ENCODE measurements around the gene NDST4.

The NDST4 gene

GRCh38 chr4:114807759-114808404, 305.5 kb downstream of the NDST4 start:
- no peak overlapping the region for H3K4me3 ChIP-seq (ENCODE audit: low read depth in 1 of 2, low read length in 2 of 2)
- H3K4me2 ChIP-seq (ENCODE audit: insufficient read depth, low read length): no peak overlapping the region
- DNase-seq (peak; percentile 52), ATAC-seq (ENCODE audit: insufficient read depth, low read depth) (peak; percentile 97)
- H3K27me3 ChIP-seq (ENCODE audit: insufficient read depth, low read length, poor library complexity): no peaks in the 10 kb centered on the region
- H4K20me1 ChIP-seq (ENCODE audit: insufficient read depth, low read length): no peaks in the 10 kb centered on the region
- H3K4me1 ChIP-seq (ENCODE audit: insufficient read depth, low read length): no peaks in the 10 kb centered on the region
- no peaks in the 10 kb centered on the region for H3K9me3 ChIP-seq (ENCODE audit: insufficient read depth, low read length, severe bottlenecking)
- no peaks in the 10 kb centered on the region for H3K79me2 ChIP-seq (ENCODE audit: insufficient read depth, low read length)
- H2AFZ ChIP-seq (ENCODE audit: low read depth, low read length): no peak overlapping the region
- H3K36me3 ChIP-seq (ENCODE audit: insufficient read depth, low read length): no peaks in the 10 kb centered on the region
- no peak overlapping the region for H3K27ac ChIP-seq (ENCODE audit: low read length)
- TF ChIP-seq CTCF (IDR thresholded peaks at IDR 0.05; ENCODE audit: borderline replicate concordance, extremely low read depth, low read length, poor library complexity, severe bottlenecking) (peak; percentile 94), EZH2 (IDR thresholded peaks at IDR 0.05; ENCODE audit: borderline replicate concordance, low read depth, low read length, severe bottlenecking) (no peak)
- no peak overlapping the region for H3K9ac ChIP-seq (ENCODE audit: low read depth, low read length)

GRCh38 chr4:114807357-114807756, 306.1 kb downstream of the NDST4 start:
- Histone ChIP-seq H3K9ac (ENCODE audit: low read depth, low read length) (no peak overlapping the region), H3K27me3 (ENCODE audit: insufficient read depth, low read length, poor library complexity) (no peaks in the 10 kb centered on the region), H3K36me3 (ENCODE audit: insufficient read depth, low read length) (no peaks in the 10 kb centered on the region), H4K20me1 (ENCODE audit: insufficient read depth, low read length) (no peaks in the 10 kb centered on the region), H3K4me3 (ENCODE audit: low read depth in 1 of 2, low read length in 2 of 2) (no peak overlapping the region), H3K27ac (ENCODE audit: low read length) (no peak overlapping the region), H2AFZ (ENCODE audit: low read depth, low read length) (no peak overlapping the region), H3K79me2 (ENCODE audit: insufficient read depth, low read length) (no peaks in the 10 kb centered on the region), H3K9me3 (ENCODE audit: insufficient read depth, low read length, severe bottlenecking) (no peaks in the 10 kb centered on the region), H3K4me1 (ENCODE audit: insufficient read depth, low read length) (no peaks in the 10 kb centered on the region), H3K4me2 (ENCODE audit: insufficient read depth, low read length) (no peak overlapping the region)
- DNase-seq (no peak), ATAC-seq (ENCODE audit: insufficient read depth, low read depth) (peak; percentile 16; the same call in 1 of the 3 replicates)
- no peak for TF ChIP-seq EZH2 (IDR thresholded peaks at IDR 0.05; ENCODE audit: borderline replicate concordance, low read depth, low read length, severe bottlenecking)
- TF ChIP-seq CTCF (IDR thresholded peaks at IDR 0.05; ENCODE audit: borderline replicate concordance, extremely low read depth, low read length, poor library complexity, severe bottlenecking): no peak

GRCh38 chr4:114791976-114792375, 321.4 kb downstream of the NDST4 start:
- no peaks in the 10 kb centered on the region for H3K9me3 ChIP-seq (ENCODE audit: insufficient read depth, low read length, severe bottlenecking)
- no peaks in the 10 kb centered on the region for H3K27me3 ChIP-seq (ENCODE audit: insufficient read depth, low read length, poor library complexity)
- H3K9ac ChIP-seq (ENCODE audit: low read depth, low read length): no peak overlapping the region
- H2AFZ ChIP-seq (ENCODE audit: low read depth, low read length): no peak overlapping the region
- H3K4me2 ChIP-seq (ENCODE audit: insufficient read depth, low read length): no peak overlapping the region
- no peak overlapping the region for H3K27ac ChIP-seq (ENCODE audit: low read length)
- no peaks in the 10 kb centered on the region for H3K36me3 ChIP-seq (ENCODE audit: insufficient read depth, low read length)
- H3K4me1 ChIP-seq (ENCODE audit: insufficient read depth, low read length): no peaks in the 10 kb centered on the region
- no peaks in the 10 kb centered on the region for H3K79me2 ChIP-seq (ENCODE audit: insufficient read depth, low read length)
- DNase-seq: no peak
- no peak overlapping the region for H3K4me3 ChIP-seq (ENCODE audit: low read depth in 1 of 2, low read length in 2 of 2)
- ATAC-seq (ENCODE audit: insufficient read depth, low read depth): no peak
- TF ChIP-seq CTCF (IDR thresholded peaks at IDR 0.05; ENCODE audit: borderline replicate concordance, extremely low read depth, low read length, poor library complexity, severe bottlenecking) (no peak), EZH2 (IDR thresholded peaks at IDR 0.05; ENCODE audit: borderline replicate concordance, low read depth, low read length, severe bottlenecking) (no peak)
- H4K20me1 ChIP-seq (ENCODE audit: insufficient read depth, low read length): no peaks in the 10 kb centered on the region

Measured in DND-41 (cell line).